GM10266 (cell line): ENCODE results near the gene DNMT1.

Source experiments
- DNase-seq: peaks from one replicate; pipeline ENCODE4 v3.0.0; 2012; ENCODE audit errors: extremely low spot score
- CTCF ChIP-seq: IDR thresholded peaks from 2 replicates; pipeline ENCODE4 v1.5.1; 2012; ENCODE audit warnings: mild to moderate bottlenecking, low read depth; ENCODE audit not compliant: control insufficient read depth, insufficient read depth; ENCODE audit errors: missing control alignments

The DNMT1 gene

GRCh38 chr19:10118960-10119359 lies 75.8 kb downstream of the DNMT1 start:
- DNase-seq, result no peak
- no peak for TF ChIP-seq CTCF

- no peak for TF ChIP-seq CTCF
- DNase-seq, result no peak
These were observed 77.7 kb downstream of the DNMT1 start for GRCh38 chr19:10116866-10117616.

GRCh38 chr19:10116085-10116865 lies 78.5 kb downstream of the DNMT1 start:
- no peak for DNase-seq
- TF ChIP-seq CTCF, result no peak

- no peak for DNase-seq
- TF ChIP-seq CTCF, result no peak
These were observed 79.2 kb downstream of the DNMT1 start for GRCh38 chr19:10115392-10116084.

- TF ChIP-seq CTCF, result no peak
- no peak for DNase-seq
These were observed 79.9 kb downstream of the DNMT1 start for GRCh38 chr19:10114651-10115391.

GRCh38 chr19:10113964-10114650 lies 80.6 kb downstream of the DNMT1 start:
- no peak for DNase-seq
- no peak for TF ChIP-seq CTCF
